ENCODE measurements around the gene KRTAP10-2.

GRCh38 chr21:44595524-44595923 is 44.2 kb upstream of the KRTAP10-2 start:
- no peak for TF ChIP-seq EZH2 (IDR thresholded peaks at IDR 0.05; ENCODE audit: low read depth)
- TF ChIP-seq CTCF (conservative IDR thresholded peaks at IDR 0.05): no peak
